Measurements from ENCODE around the gene CDX1.

DNA sequence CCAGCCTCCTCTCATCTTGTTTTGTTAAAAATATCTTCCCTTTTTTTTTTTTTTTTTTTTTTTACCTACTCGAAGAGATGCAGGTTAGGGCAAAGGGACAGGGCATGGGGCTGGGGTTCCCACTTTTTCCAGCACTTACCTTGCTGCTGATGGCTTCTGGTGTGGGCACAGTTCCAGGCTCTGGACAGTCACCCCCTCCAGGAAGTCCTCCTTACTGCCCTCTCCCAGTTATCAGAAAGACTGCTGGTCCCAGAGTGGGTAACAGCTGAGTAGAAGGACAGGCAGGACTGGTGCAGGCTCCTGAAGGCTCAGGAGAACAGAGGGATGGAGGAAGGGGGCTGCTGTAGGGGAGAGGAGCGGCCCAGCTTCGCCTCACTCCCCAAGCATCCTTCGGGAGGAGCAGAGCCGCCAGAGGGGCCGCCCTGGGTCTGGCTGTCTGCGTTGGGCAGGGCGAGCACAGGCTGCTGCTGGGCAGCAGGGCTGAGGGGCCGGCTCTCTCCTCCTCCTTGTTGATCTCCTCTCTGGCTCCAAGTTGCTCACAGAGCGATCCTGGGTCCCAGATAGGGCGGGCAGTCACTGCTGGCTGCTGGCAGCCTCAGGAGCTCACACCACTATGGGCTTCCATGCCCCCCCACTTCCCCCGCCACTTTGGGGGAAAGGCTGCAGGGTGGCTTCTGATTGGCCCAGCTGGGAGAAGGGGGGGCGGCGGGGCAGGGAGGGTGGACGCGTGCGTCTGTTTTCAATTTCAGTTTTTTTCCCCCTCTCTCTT, 11.1 kb upstream of the CDX1 start, which contains the start of gene PDGFRB:
- TF ChIP-seq, protein P1, sequence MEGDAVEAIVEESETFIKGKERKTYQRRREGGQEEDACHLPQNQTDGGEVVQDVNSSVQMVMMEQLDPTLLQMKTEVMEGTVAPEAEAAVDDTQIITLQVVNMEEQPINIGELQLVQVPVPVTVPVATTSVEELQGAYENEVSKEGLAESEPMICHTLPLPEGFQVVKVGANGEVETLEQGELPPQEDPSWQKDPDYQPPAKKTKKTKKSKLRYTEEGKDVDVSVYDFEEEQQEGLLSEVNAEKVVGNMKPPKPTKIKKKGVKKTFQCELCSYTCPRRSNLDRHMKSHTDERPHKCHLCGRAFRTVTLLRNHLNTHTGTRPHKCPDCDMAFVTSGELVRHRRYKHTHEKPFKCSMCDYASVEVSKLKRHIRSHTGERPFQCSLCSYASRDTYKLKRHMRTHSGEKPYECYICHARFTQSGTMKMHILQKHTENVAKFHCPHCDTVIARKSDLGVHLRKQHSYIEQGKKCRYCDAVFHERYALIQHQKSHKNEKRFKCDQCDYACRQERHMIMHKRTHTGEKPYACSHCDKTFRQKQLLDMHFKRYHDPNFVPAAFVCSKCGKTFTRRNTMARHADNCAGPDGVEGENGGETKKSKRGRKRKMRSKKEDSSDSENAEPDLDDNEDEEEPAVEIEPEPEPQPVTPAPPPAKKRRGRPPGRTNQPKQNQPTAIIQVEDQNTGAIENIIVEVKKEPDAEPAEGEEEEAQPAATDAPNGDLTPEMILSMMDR (IDR thresholded peaks at IDR 0.05), result no peak
- no peak for TF ChIP-seq EZH2 (IDR thresholded peaks at IDR 0.05)

Measured in neural progenitor cell (in vitro differentiated cells).